ENCODE results near the gene CTNNBL1. TPM values are rescaled to one million over a fixed set of nuclear protein-coding genes. Genes with fewer than 3 reads are reported as not detected.

CTNNBL1 gene
- total and polyA plus RNA-seq, 2 of the 4 experiments (the other 2 are of a cell fraction): 29.9 to 34.1 TPM

- no peak overlapping the region for H3K14ac ChIP-seq (replicated peaks; ENCODE audit: low read depth, low read length)
- no peak overlapping the region for H2AK5ac ChIP-seq (ENCODE audit: low read depth, low read length)
- in situ Hi-C loops (cut with MboI; ENCODE audit: low sequenced_read_pairs): no loop called here
- H3K9ac ChIP-seq (ENCODE audit: low read depth, low read length): no peak overlapping the region
- no peaks in the 10 kb centered on the region for H3K36me3 ChIP-seq (ENCODE audit: control insufficient read depth, insufficient read depth, low read length)
- CTCF ChIA-PET: no interaction called here
- POLR2A ChIA-PET (ENCODE audit: unreplicated experiment): no interaction called here
- no peaks in the 10 kb centered on the region for H3K9me3 ChIP-seq (ENCODE audit: control insufficient read depth, insufficient read depth, low read length)
- no peak overlapping the region for H2BK15ac ChIP-seq (ENCODE audit: low read depth, low read length)
- intact Hi-C loops (cut with micrococcal nuclease): loop anchor here (2.0 to 10.0 kb wide), 4 partner anchors 91 to 423 kb away; no protein-coding TSS in a partner anchor
- no peaks in the 10 kb centered on the region; the same call in 1 of the 2 replicates for H3K4me1 ChIP-seq (ENCODE audit: control insufficient read depth, insufficient read depth, low read length)
- 34% methylated on average over 4 of the region's 38 CpGs; no CpG with 5 or more reads in 1 of the 2 experiments for WGBS, 2 experiments (ENCODE audit: extremely low coverage in 2 of 2, insufficient read length in 1 of 2)
- H2BK5ac ChIP-seq (ENCODE audit: low read depth, low read length, poor library complexity, severe bottlenecking): no peak overlapping the region
- H4K20me1 ChIP-seq (ENCODE audit: insufficient read depth, low read length): peaks cover 14% of the 10 kb centered on the region
- no peak overlapping the region for H4K8ac ChIP-seq (ENCODE audit: low read depth in 2 of 2, low read length in 2 of 2)
- no peak overlapping the region for H3K56ac ChIP-seq (ENCODE audit: extremely low read depth, insufficient read depth, low read length)
- dilution Hi-C loops (cut with HindIII; ENCODE audit: low sequenced_read_pairs, unreplicated experiment): no loop called here
- no peak overlapping the region for H2BK120ac ChIP-seq (ENCODE audit: low read depth, low read length)
- TF ChIP-seq MAZ (IDR thresholded peaks at IDR 0.05; ENCODE audit: borderline replicate concordance, low read depth, low read length) (no peak), CTCF (conservative IDR thresholded peaks at IDR 0.05; ENCODE audit: low read depth, low read length) (peak; percentile 42), SMC3 (IDR thresholded peaks at IDR 0.05; ENCODE audit: low read depth, low read length) (peak; percentile 26; the same call in 1 of the 2 replicates), RAD21 (IDR thresholded peaks at IDR 0.05; ENCODE audit: low read length) (peak; percentile 50; the same call in 1 of the 2 replicates), CHD1 (IDR thresholded peaks at IDR 0.05; ENCODE audit: low read depth, low read length) (no peak), BHLHE40 (IDR thresholded peaks at IDR 0.05; ENCODE audit: low read depth, low read length) (no peak), RCOR1 (IDR thresholded peaks at IDR 0.05; ENCODE audit: insufficient replicate concordance, low read length) (no peak), FOS (IDR thresholded peaks at IDR 0.05; ENCODE audit: low read depth, low read length) (no peak)
- no peak overlapping the region for H3K27ac ChIP-seq (ENCODE audit: insufficient read depth, low read length)
- peak; percentile 60 for DNase-seq
- no peak overlapping the region; the same call in 1 of the 2 replicates for H3K4me2 ChIP-seq (ENCODE audit: low read depth, low read length)
- no peak overlapping the region for H3K18ac ChIP-seq (ENCODE audit: low read depth, low read length)
- peak; percentile 46 for ATAC-seq (ENCODE audit: low read depth)
- H4K5ac ChIP-seq (ENCODE audit: low read depth, low read length): no peak overlapping the region
- H3K4ac ChIP-seq (ENCODE audit: low read depth, low read length): no peak overlapping the region
- no peak overlapping the region for H3K4me3 ChIP-seq (ENCODE audit: insufficient read depth, low read depth, low read length)
- no peak overlapping the region for H2BK20ac ChIP-seq (ENCODE audit: low read depth, low read length)
- peak overlapping the region; percentile 16; the same call in 1 of the 2 replicates for H3K23ac ChIP-seq (ENCODE audit: low read depth, low read length)
- no peak overlapping the region for H4K91ac ChIP-seq (ENCODE audit: insufficient read depth, low read depth, low read length)
- no peaks in the 10 kb centered on the region for H3K79me1 ChIP-seq (ENCODE audit: low read depth in 1 of 2, low read length in 2 of 2)
- H3K9me1 ChIP-seq (ENCODE audit: insufficient read depth, low read length): 0 out of 2 replicates have a peak, but pooled peaks cover 2% of the 10 kb centered on the region
- H2AFZ ChIP-seq (replicated peaks; ENCODE audit: low read length, poor library complexity): no peak overlapping the region
- H2AK9ac ChIP-seq (replicated peaks; ENCODE audit: low read depth, low read length, poor library complexity): peak overlapping the region; percentile 9
- peaks cover 75% of the 10 kb centered on the region for H3K27me3 ChIP-seq (ENCODE audit: control insufficient read depth, insufficient read depth, low read length)
- no TSS peak for BruUV-seq (replicated peaks)
These were observed 208.0 kb downstream of the CTNNBL1 start for GRCh38 chr20:37901654-37902503.
